ENCODE results near the gene NPR2. TPM values are rescaled to one million over a fixed set of nuclear protein-coding genes. Genes with fewer than 3 reads are reported as not detected.

The NPR2 gene
- 8.5 and 18.0 TPM in 2 replicates for total RNA-seq (2014; rRNA removed; shearing (Covaris generic); ENCODE audit: low replicate concordance)

- Histone ChIP-seq H3K4me1 (ENCODE audit: low read length) (peaks cover 16% of the 10 kb centered on the region), H3K79me2 (ENCODE audit: low read length) (peaks cover under 1% of the 10 kb centered on the region; the same call in 1 of the 2 replicates), H3K9me2 (replicated peaks; ENCODE audit: insufficient read depth, low read length) (no peaks in the 10 kb centered on the region), H4K20me1 (ENCODE audit: insufficient read depth, low read depth, low read length) (no peaks in the 10 kb centered on the region), H3K4me3 (ENCODE audit: low read length) (no peak within 1 kb of the TSS), H2AFZ (ENCODE audit: low read length) (no peak within 1 kb of the TSS), H3K36me3 (ENCODE audit: insufficient read depth, low read length) (peaks cover 1% of the 10 kb centered on the region; the same call in 1 of the 2 replicates), H3K9ac (ENCODE audit: low read length) (no peak within 1 kb of the TSS), H3K4me2 (ENCODE audit: low read depth, low read length, poor library complexity, severe bottlenecking) (no peak within 1 kb of the TSS), H3K27ac (ENCODE audit: low read length) (no peak within 1 kb of the TSS), H3K27me3 (ENCODE audit: low read length) (no peaks in the 10 kb centered on the region), H3K9me3 (ENCODE audit: low read length) (no peaks in the 10 kb centered on the region)
- no peak for DNase-seq
These were observed at the start of gene NPR2 for GRCh38 chr9:35791297-35791921. Gene NPR2 (plus strand): TSS chr9:35791591. CDS start chr9:35792409, 818 bp downstream.

DNA sequence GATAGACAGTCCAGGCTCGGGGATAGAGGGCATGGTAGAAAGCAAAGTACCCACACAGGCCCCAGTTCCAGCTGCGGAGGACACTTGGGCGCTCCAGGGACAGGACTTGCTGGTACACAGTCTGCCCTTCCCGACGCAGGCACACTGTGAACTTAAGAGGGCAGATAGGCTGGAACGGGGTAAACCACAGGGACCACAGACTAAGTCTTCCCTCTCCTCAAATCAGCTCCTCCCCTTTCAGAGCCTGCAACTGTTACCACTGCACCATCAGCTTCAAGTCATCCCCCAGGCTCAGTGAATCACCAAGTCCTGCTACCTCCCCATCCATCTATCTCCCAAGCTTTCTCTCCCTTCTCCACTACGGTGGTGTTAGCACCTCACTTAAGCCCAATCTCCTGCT lies 49.7 kb upstream of the NPR2 start:
- no peak for DNase-seq
- Histone ChIP-seq H3K9ac (ENCODE audit: low read length) (no peak overlapping the region), H3K79me2 (ENCODE audit: low read length) (peaks cover 38% of the 10 kb centered on the region), H3K4me1 (ENCODE audit: low read length) (peaks cover 15% of the 10 kb centered on the region), H3K9me3 (ENCODE audit: low read length) (no peaks in the 10 kb centered on the region), H3K27ac (ENCODE audit: low read length) (no peak overlapping the region), H2AFZ (ENCODE audit: low read length) (no peak overlapping the region), H3K4me2 (ENCODE audit: low read depth, low read length, poor library complexity, severe bottlenecking) (no peak overlapping the region), H3K36me3 (ENCODE audit: insufficient read depth, low read length) (peaks cover 35% of the 10 kb centered on the region), H4K20me1 (ENCODE audit: insufficient read depth, low read depth, low read length) (peaks cover 12% of the 10 kb centered on the region), H3K27me3 (ENCODE audit: low read length) (no peaks in the 10 kb centered on the region), H3K9me2 (replicated peaks; ENCODE audit: insufficient read depth, low read length) (no peaks in the 10 kb centered on the region), H3K4me3 (ENCODE audit: low read length) (no peak overlapping the region)

DNA sequence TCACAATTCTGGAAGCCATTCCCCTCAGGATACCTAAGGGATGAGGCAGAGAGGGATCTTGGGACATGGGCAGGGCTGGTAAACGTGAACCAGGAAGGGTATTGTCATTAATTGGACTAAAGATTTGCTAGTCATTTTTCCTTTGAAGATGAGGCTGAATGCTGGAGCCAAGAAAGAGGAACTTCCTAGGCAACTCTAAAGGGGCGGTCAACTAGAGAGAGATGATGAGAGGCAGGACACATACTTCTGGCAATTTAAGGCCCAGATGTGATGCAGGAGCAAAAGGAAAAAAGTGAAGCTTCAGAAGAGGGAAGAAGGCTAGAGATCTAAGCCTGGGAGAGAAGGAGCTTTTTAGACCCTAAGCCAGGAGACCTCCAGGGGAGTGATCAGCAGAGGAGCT lies 47.9 kb upstream of the NPR2 start:
- peaks cover 27% of the 10 kb centered on the region for H3K4me1 ChIP-seq (ENCODE audit: low read length)
- no peak for DNase-seq
- H3K9me2 ChIP-seq (replicated peaks; ENCODE audit: insufficient read depth, low read length) = no peaks in the 10 kb centered on the region
- peaks cover 35% of the 10 kb centered on the region for H3K36me3 ChIP-seq (ENCODE audit: insufficient read depth, low read length)
- no peak overlapping the region for H3K9ac ChIP-seq (ENCODE audit: low read length)
- H2AFZ ChIP-seq (ENCODE audit: low read length) = no peak overlapping the region
- no peak overlapping the region for H3K27ac ChIP-seq (ENCODE audit: low read length)
- no peaks in the 10 kb centered on the region for H3K9me3 ChIP-seq (ENCODE audit: low read length)
- peaks cover 55% of the 10 kb centered on the region for H3K79me2 ChIP-seq (ENCODE audit: low read length)
- no peak overlapping the region for H3K4me3 ChIP-seq (ENCODE audit: low read length)
- peaks cover 29% of the 10 kb centered on the region for H4K20me1 ChIP-seq (ENCODE audit: insufficient read depth, low read depth, low read length)
- no peaks in the 10 kb centered on the region for H3K27me3 ChIP-seq (ENCODE audit: low read length)
- H3K4me2 ChIP-seq (ENCODE audit: low read depth, low read length, poor library complexity, severe bottlenecking) = no peak overlapping the region

- H3K9me3 ChIP-seq (ENCODE audit: low read length) = no peaks in the 10 kb centered on the region
- no peak overlapping the region for H3K4me2 ChIP-seq (ENCODE audit: low read depth, low read length, poor library complexity, severe bottlenecking)
- H2AFZ ChIP-seq (ENCODE audit: low read length) = no peak overlapping the region
These were observed 47.4 kb upstream of the NPR2 start for GRCh38 chr9:35743880-35744518.

GRCh38 chr9:35745569-35745968 lies 45.8 kb upstream of the NPR2 start:
- Histone ChIP-seq H4K20me1 (ENCODE audit: insufficient read depth, low read depth, low read length) (peaks cover 31% of the 10 kb centered on the region), H3K27ac (ENCODE audit: low read length) (no peak overlapping the region), H3K4me1 (ENCODE audit: low read length) (peaks cover 37% of the 10 kb centered on the region), H3K79me2 (ENCODE audit: low read length) (peaks cover 70% of the 10 kb centered on the region), H2AFZ (ENCODE audit: low read length) (no peak overlapping the region), H3K36me3 (ENCODE audit: insufficient read depth, low read length) (peaks cover 28% of the 10 kb centered on the region; the same call in 1 of the 2 replicates), H3K9ac (ENCODE audit: low read length) (peak overlapping the region; percentile 38; the same call in 1 of the 2 replicates), H3K27me3 (ENCODE audit: low read length) (no peaks in the 10 kb centered on the region), H3K4me2 (ENCODE audit: low read depth, low read length, poor library complexity, severe bottlenecking) (peak overlapping the region; percentile 92), H3K9me2 (replicated peaks; ENCODE audit: insufficient read depth, low read length) (no peaks in the 10 kb centered on the region), H3K4me3 (ENCODE audit: low read length) (peak overlapping the region; percentile 87; the same call in 1 of the 2 replicates), H3K9me3 (ENCODE audit: low read length) (no peaks in the 10 kb centered on the region)
- DNase-seq = no peak

More at GRCh38 chr9:35743880-35744518, 47.4 kb upstream of the NPR2 start:
- Histone ChIP-seq H4K20me1 (ENCODE audit: insufficient read depth, low read depth, low read length) (peaks cover 31% of the 10 kb centered on the region), H3K9ac (ENCODE audit: low read length) (no peak overlapping the region), H3K27ac (ENCODE audit: low read length) (no peak overlapping the region), H3K9me2 (replicated peaks; ENCODE audit: insufficient read depth, low read length) (no peaks in the 10 kb centered on the region), H3K36me3 (ENCODE audit: insufficient read depth, low read length) (peaks cover 35% of the 10 kb centered on the region), H3K4me3 (ENCODE audit: low read length) (no peak overlapping the region), H3K4me1 (ENCODE audit: low read length) (peaks cover 27% of the 10 kb centered on the region), H3K27me3 (ENCODE audit: low read length) (no peaks in the 10 kb centered on the region), H3K79me2 (ENCODE audit: low read length) (peaks cover 59% of the 10 kb centered on the region)
- DNase-seq = no peak

DNA sequence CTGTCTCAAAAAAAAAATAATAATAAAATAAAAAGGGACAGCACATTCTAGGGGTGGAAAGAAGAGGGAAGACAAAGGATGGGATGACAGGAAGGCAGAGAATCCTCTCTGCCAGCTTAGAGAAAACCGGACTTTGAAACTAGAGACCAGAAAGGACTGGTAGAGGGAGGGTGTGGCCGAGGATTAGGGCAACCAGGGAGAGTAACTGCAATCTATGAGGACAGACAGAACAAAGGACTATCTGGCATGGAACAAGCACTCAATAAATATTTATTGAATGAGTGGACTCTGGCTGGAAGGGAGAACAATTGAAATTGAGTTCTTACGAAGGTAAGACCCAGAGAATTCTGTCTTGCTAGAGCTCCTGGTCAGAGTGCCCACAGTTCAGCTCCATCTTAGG lies 44.8 kb upstream of the NPR2 start:
- Histone ChIP-seq H3K27ac (ENCODE audit: low read length) (no peak overlapping the region), H3K36me3 (ENCODE audit: insufficient read depth, low read length) (peaks cover 28% of the 10 kb centered on the region; the same call in 1 of the 2 replicates), H2AFZ (ENCODE audit: low read length) (no peak overlapping the region), H3K9ac (ENCODE audit: low read length) (peak overlapping the region; percentile 88), H3K9me2 (replicated peaks; ENCODE audit: insufficient read depth, low read length) (no peaks in the 10 kb centered on the region), H4K20me1 (ENCODE audit: insufficient read depth, low read depth, low read length) (peaks cover 31% of the 10 kb centered on the region), H3K4me3 (ENCODE audit: low read length) (peak overlapping the region; percentile 87), H3K4me1 (ENCODE audit: low read length) (peaks cover 37% of the 10 kb centered on the region), H3K4me2 (ENCODE audit: low read depth, low read length, poor library complexity, severe bottlenecking) (peak overlapping the region; percentile 92), H3K27me3 (ENCODE audit: low read length) (no peaks in the 10 kb centered on the region), H3K79me2 (ENCODE audit: low read length) (peaks cover 73% of the 10 kb centered on the region), H3K9me3 (ENCODE audit: low read length) (no peaks in the 10 kb centered on the region)
- no peak for DNase-seq

GRCh38 chr9:35748242-35748857 lies 43.0 kb upstream of the NPR2 start:
- Histone ChIP-seq H3K9ac (ENCODE audit: low read length) (peak overlapping the region; percentile 88), H3K79me2 (ENCODE audit: low read length) (peaks cover 68% of the 10 kb centered on the region), H3K4me3 (ENCODE audit: low read length) (peak overlapping the region; percentile 87), H3K9me2 (replicated peaks; ENCODE audit: insufficient read depth, low read length) (no peaks in the 10 kb centered on the region), H2AFZ (ENCODE audit: low read length) (no peak overlapping the region), H3K27me3 (ENCODE audit: low read length) (no peaks in the 10 kb centered on the region), H4K20me1 (ENCODE audit: insufficient read depth, low read depth, low read length) (peaks cover 31% of the 10 kb centered on the region), H3K27ac (ENCODE audit: low read length) (peak overlapping the region; percentile 43; the same call in 1 of the 2 replicates), H3K9me3 (ENCODE audit: low read length) (no peaks in the 10 kb centered on the region), H3K4me2 (ENCODE audit: low read depth, low read length, poor library complexity, severe bottlenecking) (peak overlapping the region; percentile 92), H3K4me1 (ENCODE audit: low read length) (peaks cover 37% of the 10 kb centered on the region), H3K36me3 (ENCODE audit: insufficient read depth, low read length) (peaks cover 21% of the 10 kb centered on the region; the same call in 1 of the 2 replicates)
- peak; percentile 65 for DNase-seq
